GM11168 (cell line): Measurements from ENCODE around the gene FRMPD1.

Experiments
- in situ Hi-C: fragments of 300-500 bp; cut with MboI; formaldehyde crosslinking; loops from one replicate; pipeline ENCODE4 v1.12.0; 2022; ENCODE audit warnings: low sequenced_read_pairs; ENCODE audit not compliant: unreplicated experiment

Gene FRMPD1

GRCh38 chr9:37625758-37626147 lies 25.0 kb upstream of the FRMPD1 start:
- in situ Hi-C loops = no loop called here

DNA sequence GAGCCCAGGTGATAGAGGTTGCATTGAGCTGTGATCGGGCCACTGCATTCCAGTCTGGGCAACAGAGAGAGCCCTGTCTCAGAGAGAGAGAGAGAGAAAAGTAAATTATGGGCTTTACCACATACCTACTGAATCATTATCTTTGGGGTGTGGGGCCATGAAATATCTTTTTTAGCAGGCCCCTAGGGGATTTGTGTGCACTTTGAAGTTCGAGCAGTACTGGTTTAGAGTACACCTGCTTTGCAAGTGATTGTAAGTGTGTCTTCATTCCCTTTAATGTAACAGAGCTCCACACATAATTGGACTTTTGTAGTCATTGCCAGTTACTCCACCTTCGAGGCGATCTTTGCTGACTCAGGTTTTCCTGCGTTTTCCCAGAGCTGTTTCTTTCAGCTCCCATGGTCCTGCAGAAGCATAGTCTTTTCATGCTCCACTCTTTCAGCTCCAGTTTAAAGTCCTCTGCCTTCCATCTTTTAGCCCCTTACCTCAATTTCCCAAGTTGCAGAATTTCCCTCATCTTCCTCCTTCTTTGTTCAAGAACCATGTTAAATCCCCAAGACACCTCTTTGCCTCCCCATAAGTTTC lies 24.0 kb upstream of the FRMPD1 start:
- in situ Hi-C loops = no loop called here

DNA sequence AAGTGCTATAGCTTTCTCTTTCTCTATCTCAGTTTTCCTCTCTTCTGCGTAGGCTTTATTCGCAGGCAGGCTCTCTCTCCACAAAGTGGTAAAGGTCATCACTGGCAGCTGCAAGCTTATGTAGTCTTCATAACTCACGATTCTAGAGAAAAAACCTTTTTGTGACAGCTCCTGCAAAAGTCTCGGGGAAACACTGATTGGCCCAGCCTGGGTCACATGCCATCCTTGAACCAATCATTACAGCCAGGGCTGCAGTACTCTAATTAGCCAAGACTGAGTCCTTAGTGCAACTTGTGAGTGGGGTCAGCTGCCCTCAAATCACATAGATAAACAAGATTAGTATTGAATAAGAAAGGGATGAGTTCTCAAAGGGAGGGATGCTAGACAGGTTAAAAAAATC lies 18.3 kb upstream of the FRMPD1 start:
- in situ Hi-C loops = no loop called here

GRCh38 chr9:37635808-37636207 lies 14.9 kb upstream of the FRMPD1 start:
- in situ Hi-C loops = no loop called here

DNA sequence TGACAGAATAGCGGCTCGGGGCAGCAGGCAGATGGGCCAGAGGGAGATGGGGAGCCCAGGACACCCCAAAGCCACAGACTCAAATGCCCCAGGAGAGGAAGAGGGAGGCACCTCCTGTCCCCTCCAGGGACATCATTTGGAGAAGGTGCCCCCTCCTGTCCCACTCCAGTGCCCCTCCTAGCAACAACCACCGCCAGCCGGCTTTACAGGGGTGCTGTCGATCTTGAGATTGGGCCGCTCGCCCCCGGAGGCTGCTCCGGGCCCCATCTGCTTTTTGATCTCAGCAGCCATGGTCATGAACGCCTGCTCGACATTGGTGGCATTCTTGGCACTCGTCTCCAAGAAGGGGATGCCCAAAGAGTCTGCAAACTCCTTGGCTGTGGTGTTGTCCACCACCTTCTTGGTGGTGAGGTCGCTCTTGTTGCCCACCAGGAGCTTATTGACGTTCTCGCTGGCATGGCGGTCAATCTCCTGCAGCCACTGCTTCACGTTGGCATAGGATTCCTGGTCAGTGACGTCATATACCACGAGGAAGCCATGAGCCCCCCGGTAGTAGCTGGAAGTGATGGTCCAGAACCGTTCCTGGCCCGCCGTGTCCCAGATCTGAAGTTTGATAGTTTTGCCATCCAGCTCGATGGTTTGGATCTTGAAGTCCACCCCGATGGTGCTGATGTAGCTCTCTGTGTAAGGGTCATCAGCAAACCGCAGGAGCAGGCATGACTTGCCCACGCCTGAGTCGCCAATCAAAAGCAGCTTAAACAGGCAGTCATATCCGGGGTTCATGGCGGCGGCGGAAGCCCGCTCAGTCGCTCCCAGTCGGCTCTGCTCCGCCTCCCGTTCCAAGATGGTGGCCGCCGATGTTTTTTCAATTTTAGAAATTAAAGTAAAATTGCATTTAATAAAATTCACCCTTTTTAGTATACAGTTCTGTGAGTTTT lies 14.0 kb upstream of the FRMPD1 start:
- in situ Hi-C loops = no loop called here

- in situ Hi-C loops = no loop called here
Measured at GRCh38 chr9:37639109-37639762, 11.5 kb upstream of the FRMPD1 start.

DNA sequence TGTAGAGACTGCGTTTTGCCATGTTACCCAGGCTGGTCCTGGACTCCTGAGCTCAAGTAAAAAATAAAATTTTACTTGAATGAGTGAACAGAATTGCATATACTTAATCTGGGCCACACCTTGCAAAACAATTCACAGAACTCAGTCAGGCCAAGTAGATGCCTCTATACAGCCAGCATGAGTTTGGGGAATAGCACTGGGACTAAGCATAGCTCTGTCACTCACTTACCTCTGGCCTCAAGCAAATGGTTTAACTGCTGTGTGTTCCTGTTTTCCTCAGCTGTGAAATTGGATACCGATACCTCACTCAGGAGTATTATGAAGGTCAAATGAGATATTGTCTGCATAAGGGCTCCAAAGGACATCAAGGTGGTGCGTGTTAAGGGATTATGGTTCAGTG lies 10.9 kb upstream of the FRMPD1 start:
- in situ Hi-C loops = no loop called here

DNA sequence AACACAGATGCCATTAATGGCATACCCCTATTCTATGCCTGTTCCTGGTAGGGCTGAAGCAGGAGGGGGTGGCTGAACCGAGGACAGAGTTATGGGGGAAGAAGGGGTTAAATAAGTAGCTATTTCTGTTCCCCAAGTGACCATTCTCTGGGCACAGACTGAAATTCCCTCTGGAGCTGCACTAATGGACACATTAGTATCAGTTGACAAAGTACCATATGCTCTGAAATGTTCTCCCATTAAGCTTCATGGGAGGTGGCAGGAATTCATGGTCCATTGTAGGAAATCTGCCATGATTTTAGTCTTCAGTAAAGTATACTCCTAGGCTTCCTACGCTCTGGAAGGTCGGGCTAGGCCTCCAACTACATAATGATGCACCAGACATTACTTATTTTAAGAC lies 10.5 kb upstream of the FRMPD1 start:
- in situ Hi-C loops = no loop called here

- in situ Hi-C loops = no loop called here
Measured at GRCh38 chr9:37641331-37641730, 9.4 kb upstream of the FRMPD1 start.

DNA sequence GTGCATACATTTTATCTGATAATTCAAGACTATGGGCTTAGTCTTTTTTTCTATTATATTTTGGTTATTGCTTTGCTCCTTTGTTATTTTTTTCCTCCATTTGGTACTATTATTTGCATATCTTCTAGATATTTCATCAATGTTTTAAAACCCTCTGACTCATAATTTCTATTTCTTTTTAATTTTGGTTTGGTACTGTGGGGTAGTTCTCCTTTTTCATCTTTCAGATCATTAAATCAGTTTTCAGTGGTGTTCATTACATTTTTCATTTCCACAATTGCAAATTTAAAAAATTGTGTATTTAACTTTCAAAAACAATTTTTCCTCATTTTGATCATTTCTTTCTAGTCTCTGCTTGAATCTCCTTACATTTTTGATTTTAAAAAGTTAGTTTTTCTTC lies 7.5 kb upstream of the FRMPD1 start:
- in situ Hi-C loops = no loop called here

- in situ Hi-C loops = no loop called here
Measured at GRCh38 chr9:37645903-37646506, 4.7 kb upstream of the FRMPD1 start.

- in situ Hi-C loops = no loop called here
Measured at GRCh38 chr9:37650299-37650872, 368 bp upstream of the FRMPD1 start.

DNA sequence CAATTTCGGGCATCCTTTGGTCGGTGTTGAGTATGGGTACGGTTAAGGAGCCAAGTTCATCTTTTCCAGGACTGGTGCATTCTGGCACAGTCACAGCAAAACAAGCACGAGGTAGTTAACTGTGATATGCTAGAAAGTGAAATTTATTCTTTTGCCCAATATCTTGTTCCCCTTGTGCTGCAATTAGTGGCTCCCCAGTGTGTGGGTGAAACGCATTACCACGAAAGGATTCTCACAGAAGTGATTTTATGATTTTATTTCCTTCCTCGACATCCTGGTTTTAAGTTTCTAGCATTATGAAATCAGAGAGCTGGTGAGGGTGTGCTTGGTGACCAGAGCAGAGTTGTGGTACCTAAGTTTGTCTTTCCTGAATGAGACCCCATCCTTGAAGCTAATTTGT lies 1.5 kb downstream of the FRMPD1 start:
- in situ Hi-C loops = no loop called here

- in situ Hi-C loops = no loop called here
Measured at GRCh38 chr9:37653385-37653784, 2.6 kb downstream of the FRMPD1 start.

DNA sequence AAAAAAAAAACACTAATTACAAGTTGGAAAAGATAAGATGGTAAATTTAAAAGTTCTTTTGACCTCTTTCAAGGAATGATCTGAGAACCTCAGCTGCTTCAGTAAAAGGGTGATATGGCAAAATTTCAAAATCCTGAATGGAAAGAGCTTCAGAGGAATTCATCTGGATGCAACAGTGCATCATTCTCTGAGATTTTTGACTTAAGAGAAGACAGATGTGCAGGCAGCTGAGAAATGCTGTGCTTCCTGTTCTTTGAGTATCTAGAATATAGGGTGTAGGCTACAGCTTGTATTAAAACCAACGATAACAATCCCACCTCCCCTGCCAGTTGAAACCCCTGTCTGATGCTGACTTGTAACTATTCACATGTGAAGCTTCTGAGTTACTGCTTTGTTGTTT lies 6.2 kb downstream of the FRMPD1 start:
- in situ Hi-C loops = no loop called here

GRCh38 chr9:37660691-37661090 lies 9.9 kb downstream of the FRMPD1 start:
- in situ Hi-C loops = no loop called here

DNA sequence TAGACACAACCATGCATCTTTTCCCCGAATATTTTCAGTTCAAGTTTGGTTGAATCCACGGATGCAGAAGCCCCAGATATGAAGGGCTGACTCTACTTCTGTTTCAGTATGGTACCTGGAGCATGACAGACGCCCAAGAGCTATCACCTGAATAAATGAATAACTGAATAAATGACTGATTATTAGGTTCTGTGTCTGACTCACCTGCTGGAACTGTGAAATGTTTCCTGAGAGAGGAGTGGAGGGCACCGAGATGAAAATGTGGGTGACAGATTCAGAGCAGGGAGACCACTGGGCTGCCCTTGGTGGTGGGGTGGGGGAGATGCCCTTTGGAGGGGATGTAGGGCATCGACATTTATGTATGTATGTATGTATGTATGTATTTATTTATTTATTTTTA lies 13.2 kb downstream of the FRMPD1 start:
- in situ Hi-C loops = no loop called here

DNA sequence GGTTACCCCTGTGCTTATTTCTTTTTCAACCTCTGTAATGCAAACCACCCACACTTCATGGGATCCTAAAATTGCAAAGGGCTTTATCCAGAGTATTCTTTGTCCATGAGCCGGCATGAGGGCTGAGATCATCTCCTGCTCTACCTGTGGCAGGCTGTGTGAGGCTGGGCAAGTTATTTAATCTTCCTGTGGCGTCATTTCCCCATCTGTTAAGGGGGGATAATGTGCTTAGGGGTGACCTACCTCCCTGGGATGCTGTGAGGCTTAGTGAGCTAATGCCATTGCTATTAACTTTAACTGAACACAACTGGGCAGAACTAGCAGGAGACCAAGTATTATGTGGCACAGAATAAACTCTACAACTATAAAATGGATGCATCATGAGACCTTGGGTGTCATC lies 17.0 kb downstream of the FRMPD1 start:
- in situ Hi-C loops = no loop called here

DNA sequence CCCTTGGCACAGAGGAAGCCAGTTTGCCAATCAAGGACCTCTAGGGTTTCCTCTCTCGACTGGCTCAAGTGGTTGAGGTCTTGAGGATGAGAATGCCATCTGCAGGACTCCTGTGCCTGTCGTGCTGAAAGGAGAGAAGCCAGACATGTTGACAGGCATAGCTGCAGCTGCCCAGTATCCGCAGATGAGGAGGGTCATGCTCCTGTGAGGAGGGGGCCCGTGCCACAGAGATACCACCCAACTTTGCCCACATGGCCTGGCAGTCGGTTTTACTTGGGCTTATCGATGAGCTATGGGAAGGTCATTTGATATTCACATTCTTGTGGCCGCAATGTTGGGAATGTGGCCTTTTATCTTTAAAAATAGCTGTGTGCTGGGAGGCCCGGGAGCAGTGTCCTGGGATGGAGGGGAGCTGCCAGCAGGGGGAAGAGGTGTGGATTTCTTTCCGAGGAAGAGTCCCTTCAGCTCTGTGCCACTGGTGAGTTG lies 17.4 kb downstream of the FRMPD1 start:
- in situ Hi-C loops = no loop called here

DNA sequence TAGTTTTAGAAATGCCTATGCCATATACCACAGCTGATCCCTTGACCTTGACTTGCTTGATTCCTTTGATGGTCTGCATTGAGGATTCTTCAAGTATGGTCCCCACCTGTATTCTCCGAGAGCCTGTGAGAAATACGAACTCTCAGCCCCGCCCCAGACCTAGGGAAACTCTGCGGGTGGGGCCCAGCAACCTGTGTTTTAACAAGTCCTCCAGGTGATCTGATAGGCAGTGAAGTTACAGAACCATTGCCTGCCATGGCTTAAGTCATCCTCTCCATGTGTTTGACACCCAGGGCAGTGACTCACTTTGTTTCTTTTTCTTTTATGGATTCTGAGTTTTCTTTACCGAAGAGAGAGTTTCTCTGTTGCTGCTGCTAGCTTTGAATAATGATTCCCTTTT lies 18.5 kb downstream of the FRMPD1 start:
- in situ Hi-C loops = no loop called here
